SU-DHL-6 (cell line): ENCODE data around the gene KHDC3L.
"Not testable (repeated sequence)": the region's sequence is repeated elsewhere in the genome, so short reads cannot be mapped to it uniquely, and the experiment has no call there.

Experiments
- H2AFZ ChIP-seq: fragments of 200-600 bp; sonication (generic); 2 replicates; pipeline ENCODE4 v1.6.1; 2014; ENCODE audit warnings: low read depth, mild to moderate bottlenecking, moderate library complexity, mixed read lengths, antibody characterized with exemption, low read length; ENCODE audit not compliant: severe bottlenecking
- H3F3A ChIP-seq: fragments of 200-600 bp; shearing (Covaris generic); 2 replicates; pipeline ENCODE4 v1.6.0; 2016; ENCODE audit warnings: antibody characterized with exemption, mild to moderate bottlenecking; ENCODE audit not compliant: insufficient read depth
- H3K27ac ChIP-seq: fragments of 200-600 bp; sonication (generic); 2 replicates; pipeline ENCODE4 v1.5.1; 2016; ENCODE audit warnings: low read depth, mild to moderate bottlenecking, low read length, moderate library complexity, mixed read lengths
- H3K27me3 ChIP-seq: fragments of 200-600 bp; sonication (generic), shearing (Covaris generic); 2 replicates; pipeline ENCODE4 v1.6.0; 2014; ENCODE audit warnings: mild to moderate bottlenecking, low read length
- H3K36me3 ChIP-seq: fragments of 200-600 bp; sonication (generic); 2 replicates; pipeline ENCODE4 v1.6.1; 2014; ENCODE audit warnings: mild to moderate bottlenecking, low read length, mixed read lengths
- H3K4me2 ChIP-seq: fragments of 300-600, 200-600 bp; shearing (Covaris generic), sonication (generic); 2 replicates; pipeline ENCODE4 v1.6.0; 2014; ENCODE audit warnings: low read length, low read depth, mild to moderate bottlenecking; ENCODE audit not compliant: poor library complexity, severe bottlenecking
- H3K4me3 ChIP-seq: fragments of 200-600 bp; sonication (generic); 2 replicates; pipeline ENCODE4 v1.5.1; 2014; ENCODE audit warnings: antibody characterized with exemption, low read length, mild to moderate bottlenecking, mixed read lengths; ENCODE audit not compliant: insufficient read depth, poor library complexity, severe bottlenecking
- H3K79me2 ChIP-seq: fragments of 200-600 bp; sonication (generic); 2 replicates; pipeline ENCODE4 v1.6.1; 2014; ENCODE audit warnings: mild to moderate bottlenecking, low read length, moderate library complexity; ENCODE audit not compliant: insufficient read depth
- H3K9ac ChIP-seq: fragments of 200-600 bp; sonication (generic); 2 replicates; pipeline ENCODE4 v1.7.0; 2014; ENCODE audit warnings: mild to moderate bottlenecking, low read length
- H3K9me2 ChIP-seq: fragments of 200-600 bp; sonication (generic); replicated peaks from 2 replicates; pipeline ENCODE4 v1.6.1; 2014; ENCODE audit warnings: low read length; ENCODE audit not compliant: insufficient read depth
- H3K9me3 ChIP-seq: fragments of 200-600 bp; sonication (generic); 2 replicates; pipeline ENCODE4 v1.6.1; 2014; ENCODE audit warnings: low read length, mixed read lengths; ENCODE audit not compliant: insufficient read depth
- H4K20me1 ChIP-seq: fragments of 200-600 bp; sonication (generic); 2 replicates; pipeline ENCODE4 v1.6.1; 2014; ENCODE audit warnings: low read depth, mild to moderate bottlenecking, antibody characterized with exemption, low read length, moderate library complexity, mixed read lengths
- CTCF ChIP-seq: fragments of 200-600 bp; sonication (generic); IDR thresholded peaks from one replicate; pipeline ENCODE4 v1.5.1; 2017; ENCODE audit warnings: antibody characterized with exemption, mild to moderate bottlenecking, low read length, moderate library complexity; ENCODE audit not compliant: insufficient read depth, poor library complexity, severe bottlenecking
- EZH2phosphoT487 ChIP-seq: fragments of 200-600 bp; sonication (generic), shearing (Covaris generic); conservative IDR thresholded peaks from 2 replicates; pipeline ENCODE4 v1.6.1; 2018; ENCODE audit warnings: mild to moderate bottlenecking, antibody characterized with exemption, low read length, moderate library complexity, mixed read lengths

KHDC3L gene

GRCh38 chr6:73372516-73372915, 10.1 kb downstream of the KHDC3L start:
- H3K79me2 ChIP-seq = no peaks in the 10 kb centered on the region
- no peaks in the 10 kb centered on the region for H3K36me3 ChIP-seq
- H4K20me1 ChIP-seq = no peaks in the 10 kb centered on the region
- TF ChIP-seq EZH2phosphoT487 (no peak), CTCF (no peak)
- no peaks in the 10 kb centered on the region for H3K9me2 ChIP-seq
- no peak overlapping the region for H3K4me2 ChIP-seq
- H3K27ac ChIP-seq = no peak overlapping the region
- H3K9me3 ChIP-seq = no peaks in the 10 kb centered on the region
- H3K4me3 ChIP-seq = no peak overlapping the region
- no peak overlapping the region for H2AFZ ChIP-seq
- no peaks in the 10 kb centered on the region for H3F3A ChIP-seq
- H3K9ac ChIP-seq = no peak overlapping the region
- H3K27me3 ChIP-seq = no peaks in the 10 kb centered on the region

- Histone ChIP-seq H4K20me1 (no peaks in the 10 kb centered on the region), H2AFZ (no peak overlapping the region), H3K9me3 (no peaks in the 10 kb centered on the region), H3K4me3 (no peak overlapping the region), H3K9me2 (no peaks in the 10 kb centered on the region), H3F3A (no peaks in the 10 kb centered on the region), H3K9ac (no peak overlapping the region), H3K79me2 (no peaks in the 10 kb centered on the region), H3K36me3 (no peaks in the 10 kb centered on the region), H3K4me2 (no peak overlapping the region), H3K27ac (no peak overlapping the region), H3K27me3 (no peaks in the 10 kb centered on the region)
- TF ChIP-seq CTCF (no peak), EZH2phosphoT487 (no peak)
Observed at GRCh38 chr6:73375216-73375615, 12.8 kb downstream of the KHDC3L start.

GRCh38 chr6:73377225-73377624, 14.8 kb downstream of the KHDC3L start:
- Histone ChIP-seq H3K4me2 (no peak overlapping the region), H3K9me3 (no peaks in the 10 kb centered on the region), H2AFZ (peak overlapping the region; percentile 20), H3K9me2 (no peaks in the 10 kb centered on the region), H3K79me2 (no peaks in the 10 kb centered on the region), H3K27me3 (no peaks in the 10 kb centered on the region), H3K4me3 (no peak overlapping the region), H3K27ac (no peak overlapping the region), H4K20me1 (no peaks in the 10 kb centered on the region), H3K36me3 (no peaks in the 10 kb centered on the region), H3F3A (no peaks in the 10 kb centered on the region), H3K9ac (no peak overlapping the region)
- no peak for TF ChIP-seq CTCF
- no peak for TF ChIP-seq EZH2phosphoT487

- H3K79me2 ChIP-seq, H3K27ac ChIP-seq, H4K20me1 ChIP-seq, H3F3A ChIP-seq, H3K4me2 ChIP-seq, H3K9me2 ChIP-seq, H3K27me3 ChIP-seq, H3K4me3 ChIP-seq, H2AFZ ChIP-seq, H3K36me3 ChIP-seq, H3K9me3 ChIP-seq, H3K9ac ChIP-seq: not testable (repeated sequence)
Observed at GRCh38 chr6:73381531-73381930, 19.1 kb downstream of the KHDC3L start.
